A549 (cell line): ENCODE measurements around the gene PERCC1. TPM values are rescaled to one million over a fixed set of nuclear protein-coding genes. Genes with fewer than 3 reads are reported as not detected.

Source experiments
- ATAC-seq, 2 experiments: fragments of 200-7000 bp in 1 of 2; fragments of >200 bp in 1 of 2; cut with Nextera tagmentation in 1 of 2; cut with Tn5 transposase in 1 of 2; 3 replicates each; pipeline versions ENCODE4 v1.8.0 to v1.9.1; 2018 to 2020; ENCODE audit warnings: mild to moderate bottlenecking in 1 of 2, moderate library complexity in 1 of 2
- CTCF ChIA-PET: fragments of 300-600 bp; sonication (Branson Sonifier 250); formaldehyde crosslinking; extraction: SDS; loops from one replicate; lab custom pipeline; 2021; ENCODE audit warnings: antibody characterized with exemption, inconsistent platforms; lab: Yijun Ruan, JAX
- POLR2A ChIA-PET: fragments of 350-600 bp; formaldehyde crosslinking; extraction: SDS; loops from one replicate; lab custom pipeline; 2021; ENCODE audit warnings: antibody characterized with exemption, inconsistent platforms; lab: Yijun Ruan, JAX
- DNase-seq, 2 experiments: peaks; one replicate each; pipeline versions ENCODE4 v3.0.0 to v3.0.0-alpha.2; 2011 to 2016; ENCODE audit warnings: low read depth in 1 of 2, low spot score in 1 of 2
- FAIRE-seq: peaks from 2 replicates; lab custom pipeline; 2011; peaks lifted over from hg19 to GRCh38; lab: Jason Lieb, UNC
- H3K27ac ChIP-seq, 2 experiments: fragments of >200 bp; sonication (Bioruptor Twin); formaldehyde crosslinking; 3 replicates each; pipeline ENCODE4 v1.5.1; 2016 to 2017
- H3K4me1 ChIP-seq: fragments of >200 bp; sonication (Bioruptor Twin); formaldehyde crosslinking; 3 replicates; pipeline ENCODE4 v1.6.1; 2016
- H3K4me2 ChIP-seq: fragments of >200 bp; sonication (Bioruptor Twin); formaldehyde crosslinking; 3 replicates; pipeline ENCODE4 v1.6.1; 2016
- H3K4me3 ChIP-seq: fragments of >200 bp; sonication (Bioruptor Twin); formaldehyde crosslinking; 3 replicates; pipeline ENCODE4 v1.5.1; 2016
- H3K9me3 ChIP-seq: fragments of >200 bp; sonication (Bioruptor Twin); formaldehyde crosslinking; 3 replicates; pipeline ENCODE4 v1.6.1; 2016
- CBX2 ChIP-seq: fragments of 200-600 bp; sonication (generic); IDR thresholded peaks from 2 replicates; pipeline ENCODE4 v1.6.1; 2016; ENCODE audit warnings: low read depth, mild to moderate bottlenecking, borderline replicate concordance
- CHD4 ChIP-seq: fragments of 200-600 bp; sonication (generic); IDR thresholded peaks from 2 replicates; pipeline ENCODE4 v1.6.1; 2016; ENCODE audit warnings: antibody characterized with exemption, mild to moderate bottlenecking, borderline replicate concordance
- EHF ChIP-seq: fragments of 250-450 bp; sonication (Bioruptor Pico); IDR thresholded peaks from 2 replicates; pipeline ENCODE4 v1.5.0; 2020; ENCODE audit warnings: mild to moderate bottlenecking
- EHMT2 ChIP-seq: fragments of 200-600 bp; sonication (generic); IDR thresholded peaks from 2 replicates; pipeline ENCODE4 v1.6.1; 2016; ENCODE audit warnings: antibody characterized with exemption, low read depth, mild to moderate bottlenecking, moderate library complexity
- ESRRA ChIP-seq: fragments of 150-350 bp; IDR thresholded peaks from 2 replicates; pipeline ENCODE4 v1.6.1; 2014; ENCODE audit warnings: mild to moderate bottlenecking, low read length, borderline replicate concordance
- HOXB13 ChIP-seq: fragments of 250-450 bp; sonication (Bioruptor Pico); IDR thresholded peaks from 2 replicates; pipeline ENCODE4 v1.5.0; 2020; ENCODE audit warnings: low read depth, mild to moderate bottlenecking, moderate library complexity
- HOXB5 ChIP-seq: fragments of 250-450 bp; sonication (Bioruptor Pico); IDR thresholded peaks from 2 replicates; pipeline ENCODE4 v1.5.0; 2020; ENCODE audit warnings: mild to moderate bottlenecking, moderate library complexity
- JUNB ChIP-seq: fragments of >200 bp; sonication (Bioruptor Twin); formaldehyde crosslinking; IDR thresholded peaks from 2 replicates; pipeline ENCODE4 v1.6.1; 2016
- KDM5A ChIP-seq: fragments of 200-600 bp; sonication (generic); IDR thresholded peaks from 2 replicates; pipeline ENCODE4 v1.6.1; 2016; ENCODE audit warnings: antibody characterized with exemption, mild to moderate bottlenecking
- POLR2A ChIP-seq: IDR thresholded peaks from 2 replicates; pipeline ENCODE4 v1.6.1; 2012; ENCODE audit warnings: mild to moderate bottlenecking, low read length
- POLR2AphosphoS2 ChIP-seq: conservative IDR thresholded peaks from 2 replicates; pipeline ENCODE4 v1.6.1; 2012; ENCODE audit warnings: low read length, improper control_type of control experiment, inconsistent platforms
- RARB ChIP-seq: fragments of 250-450 bp; sonication (Bioruptor Pico); IDR thresholded peaks from 2 replicates; pipeline ENCODE4 v1.8.0; 2021; ENCODE audit warnings: mild to moderate bottlenecking, moderate library complexity
- RNF2 ChIP-seq: fragments of 200-600 bp; sonication (generic); IDR thresholded peaks from 2 replicates; pipeline ENCODE4 v1.6.1; 2016; ENCODE audit warnings: low read depth, mild to moderate bottlenecking, antibody characterized with exemption, moderate library complexity, borderline replicate concordance
- SREBF2 ChIP-seq: fragments of 450-650 bp; IDR thresholded peaks from 2 replicates; pipeline ENCODE4 v1.6.1; 2014; ENCODE audit warnings: mild to moderate bottlenecking, moderate library complexity
- TFCP2L1 ChIP-seq: fragments of 250-450 bp; sonication (Bioruptor Pico); IDR thresholded peaks from 2 replicates; pipeline ENCODE4 v1.5.0; 2021; ENCODE audit warnings: mild to moderate bottlenecking
- TP53 ChIP-seq: fragments of 250-450 bp; sonication (Bioruptor Pico); IDR thresholded peaks from 2 replicates; pipeline ENCODE4 v1.5.0; 2021; ENCODE audit warnings: mild to moderate bottlenecking, moderate library complexity
- ZFP36 ChIP-seq: fragments of 450-650 bp; IDR thresholded peaks from 2 replicates; pipeline ENCODE4 v1.6.1; 2014; ENCODE audit warnings: borderline replicate concordance; ENCODE audit not compliant: partially characterized antibody
- ZNF302 ChIP-seq: fragments of 250-450 bp; sonication (Bioruptor Pico); IDR thresholded peaks from 2 replicates; pipeline ENCODE4 v1.9.0; 2021; ENCODE audit warnings: inconsistent platforms, mild to moderate bottlenecking, moderate library complexity
- WGBS: methylation state at CpG from one replicate; pipeline ENCODE4 v1.1.6; 2017; ENCODE audit errors: missing lambda C conversion rate; 5-methylcytosine and 5-hydroxymethylcytosine counted together
- polyA plus RNA-seq, 4 experiments: library from polyadenylated mRNA; depleted of rRNA in 3 of 4; stranded (reverse); fragments of >200 nt; fragmentation: RNase III in 1 of 4; extraction: RNeasy Plus Mini Kit Qiagen cat#74134 plus additional on column Dnase treatment in 1 of 4; gene quantifications; 2 replicates in 3 of 4; 3 replicates in 1 of 4; pipeline ENCODE4 v1.2.3, GENCODE V29; 2011 to 2017
- TF ChIP-seq, protein P1 (sequence below): fragments of 200-600 bp; sonication (generic); IDR thresholded peaks from 2 replicates; pipeline ENCODE4 v1.6.1; 2016; ENCODE audit warnings: antibody characterized with exemption, mild to moderate bottlenecking, moderate library complexity
- TF ChIP-seq, protein P2 (sequence below): fragments of 250-450 bp; sonication (Bioruptor Pico); IDR thresholded peaks from 2 replicates; pipeline ENCODE4 v1.5.0; 2020; ENCODE audit warnings: low read depth, mild to moderate bottlenecking, moderate library complexity
- TF ChIP-seq, protein P3 (sequence below): fragments of 150-350 bp; IDR thresholded peaks from 2 replicates; pipeline ENCODE4 v1.6.1; 2014; ENCODE audit warnings: low read depth, mild to moderate bottlenecking, low read length
- TF ChIP-seq, protein P4 (sequence below): IDR thresholded peaks from 2 replicates; pipeline ENCODE4 v1.6.1; 2012; ENCODE audit warnings: low read depth, borderline replicate concordance

Gene PERCC1
- polyA plus RNA-seq, 2 of the 4 experiments (the other 2 are of a cell fraction): not detected

DNA sequence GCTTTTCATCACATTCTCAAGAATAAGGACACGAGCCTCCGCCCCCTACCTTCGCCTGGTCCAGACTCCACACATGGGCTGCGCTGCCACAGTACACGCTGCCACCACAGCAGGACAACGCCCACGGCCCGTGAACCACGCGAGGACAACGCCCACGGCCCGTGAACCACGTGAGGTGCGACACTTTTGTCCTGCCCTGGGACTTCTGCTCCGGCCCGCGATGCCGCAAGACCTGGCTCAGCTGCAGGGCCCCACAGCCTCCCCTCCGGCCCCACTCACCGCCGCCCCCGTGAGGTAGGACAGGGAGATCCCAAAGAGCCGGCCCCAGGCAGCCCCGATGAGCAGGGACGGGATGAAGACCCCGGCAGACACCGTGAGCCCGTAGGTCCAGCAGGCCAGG lies 19.3 kb downstream of the PERCC1 start:
- DNase-seq (no peak), FAIRE-seq (no peak), ATAC-seq (peak in 1 of 2 experiments; percentile 43; a peak in 3 of 6 replicates)
- Histone ChIP-seq H3K4me1 (no peaks in the 10 kb centered on the region), H3K4me2 (no peak overlapping the region), H3K9me3 (no peaks in the 10 kb centered on the region), H3K4me3 (no peak overlapping the region), H3K27ac (no peak overlapping the region)
- POLR2A ChIA-PET: no interaction called here
- TF ChIP-seq RNF2 (no peak), ZFP36 (no peak), HOXB5 (no peak), TFCP2L1 (CRISPR knock-in tag) (no peak), TP53 (CRISPR knock-in tag) (no peak)
- TF ChIP-seq, protein P1, sequence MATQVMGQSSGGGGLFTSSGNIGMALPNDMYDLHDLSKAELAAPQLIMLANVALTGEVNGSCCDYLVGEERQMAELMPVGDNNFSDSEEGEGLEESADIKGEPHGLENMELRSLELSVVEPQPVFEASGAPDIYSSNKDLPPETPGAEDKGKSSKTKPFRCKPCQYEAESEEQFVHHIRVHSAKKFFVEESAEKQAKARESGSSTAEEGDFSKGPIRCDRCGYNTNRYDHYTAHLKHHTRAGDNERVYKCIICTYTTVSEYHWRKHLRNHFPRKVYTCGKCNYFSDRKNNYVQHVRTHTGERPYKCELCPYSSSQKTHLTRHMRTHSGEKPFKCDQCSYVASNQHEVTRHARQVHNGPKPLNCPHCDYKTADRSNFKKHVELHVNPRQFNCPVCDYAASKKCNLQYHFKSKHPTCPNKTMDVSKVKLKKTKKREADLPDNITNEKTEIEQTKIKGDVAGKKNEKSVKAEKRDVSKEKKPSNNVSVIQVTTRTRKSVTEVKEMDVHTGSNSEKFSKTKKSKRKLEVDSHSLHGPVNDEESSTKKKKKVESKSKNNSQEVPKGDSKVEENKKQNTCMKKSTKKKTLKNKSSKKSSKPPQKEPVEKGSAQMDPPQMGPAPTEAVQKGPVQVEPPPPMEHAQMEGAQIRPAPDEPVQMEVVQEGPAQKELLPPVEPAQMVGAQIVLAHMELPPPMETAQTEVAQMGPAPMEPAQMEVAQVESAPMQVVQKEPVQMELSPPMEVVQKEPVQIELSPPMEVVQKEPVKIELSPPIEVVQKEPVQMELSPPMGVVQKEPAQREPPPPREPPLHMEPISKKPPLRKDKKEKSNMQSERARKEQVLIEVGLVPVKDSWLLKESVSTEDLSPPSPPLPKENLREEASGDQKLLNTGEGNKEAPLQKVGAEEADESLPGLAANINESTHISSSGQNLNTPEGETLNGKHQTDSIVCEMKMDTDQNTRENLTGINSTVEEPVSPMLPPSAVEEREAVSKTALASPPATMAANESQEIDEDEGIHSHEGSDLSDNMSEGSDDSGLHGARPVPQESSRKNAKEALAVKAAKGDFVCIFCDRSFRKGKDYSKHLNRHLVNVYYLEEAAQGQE: no peak
- 94% methylated on average over 23 of the region's 29 CpGs for WGBS
- CTCF ChIA-PET: interaction anchor here (1.1 kb wide), 1 partner anchor 12 kb away, joined by 3 read pairs; no protein-coding TSS in a partner anchor

DNA sequence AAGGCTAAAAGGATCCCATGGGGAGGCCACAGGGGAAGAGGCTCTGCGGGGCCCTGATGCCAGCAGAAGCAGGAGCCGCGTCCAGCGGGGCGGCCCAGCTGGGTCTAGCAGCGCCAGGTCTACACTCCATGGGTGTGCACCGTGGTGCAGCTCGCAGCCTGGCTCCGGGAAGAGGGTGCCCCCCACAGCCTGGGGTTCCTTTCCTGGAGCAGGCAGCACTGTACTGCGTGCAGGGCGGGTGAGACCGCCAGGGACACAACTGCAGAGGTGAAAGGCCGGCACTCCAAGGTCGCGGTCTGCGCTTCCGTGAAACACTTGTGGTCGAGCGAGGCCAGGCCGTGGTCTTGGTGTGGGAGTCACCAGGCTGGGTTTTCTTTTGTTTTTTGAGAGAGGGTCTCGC lies 20.0 kb downstream of the PERCC1 start:
- no peak for ATAC-seq
- H3K4me2 ChIP-seq: no peak overlapping the region
- CTCF ChIA-PET: interaction anchor here (1.0 to 1.1 kb wide), 2 partner anchors 13 kb away, joined by 3 to 4 read pairs; no protein-coding TSS in a partner anchor
- DNase-seq: no peak
- TF ChIP-seq, protein P2, sequence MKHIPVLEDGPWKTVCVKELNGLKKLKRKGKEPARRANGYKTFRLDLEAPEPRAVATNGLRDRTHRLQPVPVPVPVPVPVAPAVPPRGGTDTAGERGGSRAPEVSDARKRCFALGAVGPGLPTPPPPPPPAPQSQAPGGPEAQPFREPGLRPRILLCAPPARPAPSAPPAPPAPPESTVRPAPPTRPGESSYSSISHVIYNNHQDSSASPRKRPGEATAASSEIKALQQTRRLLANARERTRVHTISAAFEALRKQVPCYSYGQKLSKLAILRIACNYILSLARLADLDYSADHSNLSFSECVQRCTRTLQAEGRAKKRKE (CRISPR knock-in tag): no peak
- TF ChIP-seq CBX2 (no peak), HOXB13 (CRISPR knock-in tag) (no peak), POLR2A (no peak), RARB (no peak), ESRRA (no peak), EHMT2 (no peak), CHD4 (no peak), POLR2AphosphoS2 (no peak), TFCP2L1 (CRISPR knock-in tag) (no peak), SREBF2 (no peak), JUNB (no peak), ZNF302 (no peak), KDM5A (no peak), EHF (CRISPR knock-in tag) (no peak)
- TF ChIP-seq, protein P1: no peak
- TF ChIP-seq, protein P3, sequence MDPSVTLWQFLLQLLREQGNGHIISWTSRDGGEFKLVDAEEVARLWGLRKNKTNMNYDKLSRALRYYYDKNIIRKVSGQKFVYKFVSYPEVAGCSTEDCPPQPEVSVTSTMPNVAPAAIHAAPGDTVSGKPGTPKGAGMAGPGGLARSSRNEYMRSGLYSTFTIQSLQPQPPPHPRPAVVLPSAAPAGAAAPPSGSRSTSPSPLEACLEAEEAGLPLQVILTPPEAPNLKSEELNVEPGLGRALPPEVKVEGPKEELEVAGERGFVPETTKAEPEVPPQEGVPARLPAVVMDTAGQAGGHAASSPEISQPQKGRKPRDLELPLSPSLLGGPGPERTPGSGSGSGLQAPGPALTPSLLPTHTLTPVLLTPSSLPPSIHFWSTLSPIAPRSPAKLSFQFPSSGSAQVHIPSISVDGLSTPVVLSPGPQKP: no peak
- TF ChIP-seq, protein P4, sequence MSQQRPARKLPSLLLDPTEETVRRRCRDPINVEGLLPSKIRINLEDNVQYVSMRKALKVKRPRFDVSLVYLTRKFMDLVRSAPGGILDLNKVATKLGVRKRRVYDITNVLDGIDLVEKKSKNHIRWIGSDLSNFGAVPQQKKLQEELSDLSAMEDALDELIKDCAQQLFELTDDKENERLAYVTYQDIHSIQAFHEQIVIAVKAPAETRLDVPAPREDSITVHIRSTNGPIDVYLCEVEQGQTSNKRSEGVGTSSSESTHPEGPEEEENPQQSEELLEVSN: no peak
- TF ChIP-seq, all 56 proteins: peak for 0
- no peaks in the 10 kb centered on the region for H3K4me1 ChIP-seq
- no peak for FAIRE-seq
- H3K9me3 ChIP-seq: no peaks in the 10 kb centered on the region
- no peak overlapping the region for H3K27ac ChIP-seq
- 97% methylated on average over 21 of the region's 21 CpGs for WGBS
- POLR2A ChIA-PET: no interaction called here
- H3K4me3 ChIP-seq: no peak overlapping the region
